H1 (cell line): ENCODE data around the gene NEU4. TPM values are rescaled to one million over a fixed set of nuclear protein-coding genes. Genes with fewer than 3 reads are reported as not detected.
A peak's percentile ranks its signal among the peaks of the same experiment; 100 is the strongest.

ENCODE experiments used
- CTCF ChIA-PET: fragments of 300-600 bp; sonication (Branson Sonifier 250); formaldehyde crosslinking; loops from one replicate; lab custom pipeline; 2021; ENCODE audit not compliant: partially characterized antibody; lab: Charles Lee
- POLR2A ChIA-PET: fragments of 300-600 bp; sonication (Branson Sonifier 250); formaldehyde crosslinking; loops from one replicate; lab custom pipeline; 2021; ENCODE audit warnings: inconsistent platforms; ENCODE audit not compliant: partially characterized antibody; lab: Charles Lee
- DNase-seq, 2 experiments: peaks; one replicate each; pipeline versions ENCODE4 v3.0.0 to v3.0.0-alpha.2; 2010 to 2022; ENCODE audit warnings: low spot score in 2 of 2, low read depth in 1 of 2, mixed read lengths in 1 of 2
- FAIRE-seq: peaks from 2 replicates; lab custom pipeline; 2011; peaks lifted over from hg19 to GRCh38; lab: Jason Lieb, UNC
- H2AFZ ChIP-seq: 2 replicates; pipeline ENCODE4 v1.8.1; 2012; ENCODE audit warnings: low read length, inconsistent platforms
- H2AK5ac ChIP-seq: 2 replicates; pipeline ENCODE4 v1.6.1; 2013; ENCODE audit warnings: low read depth, low read length
- H2BK120ac ChIP-seq: replicated peaks from 2 replicates; pipeline ENCODE3; 2013; ENCODE audit warnings: low read depth, low read length, inconsistent platforms
- H2BK12ac ChIP-seq: 2 replicates; pipeline ENCODE4 v1.6.1; 2013; ENCODE audit warnings: low read depth, low read length
- H2BK15ac ChIP-seq: 2 replicates; pipeline ENCODE4 v1.6.1; 2013; ENCODE audit warnings: low read length
- H2BK20ac ChIP-seq: 2 replicates; pipeline ENCODE4 v1.6.1; 2013; ENCODE audit warnings: low read length
- H2BK5ac ChIP-seq: 2 replicates; pipeline ENCODE4 v1.6.1; 2013; ENCODE audit warnings: low read depth, low read length
- H3K14ac ChIP-seq: 2 replicates; pipeline ENCODE4 v1.6.1; 2013; ENCODE audit warnings: inconsistent platforms; ENCODE audit not compliant: insufficient read length
- H3K18ac ChIP-seq: 2 replicates; pipeline ENCODE4 v1.6.1; 2013; ENCODE audit warnings: low read length; ENCODE audit errors: extremely low read depth
- H3K23ac ChIP-seq: 2 replicates; pipeline ENCODE4 v1.6.1; 2013; ENCODE audit warnings: inconsistent platforms; ENCODE audit not compliant: insufficient read length
- H3K23me2 ChIP-seq: 2 replicates; pipeline ENCODE4 v1.6.1; 2013; ENCODE audit warnings: low read depth, low read length
- H3K27ac ChIP-seq: 2 replicates; pipeline ENCODE4 v1.6.1; 2011; ENCODE audit warnings: low read depth, low read length, inconsistent platforms
- H3K27me3 ChIP-seq, 4 experiments: replicated peaks in 1 of 4; 1 replicate in 1 of 4; 2 replicates in 3 of 4; pipeline versions ENCODE4 v1.6.1 to v1.8.1; 2011 to 2013; ENCODE audit warnings: low read length in 3 of 4, mild to moderate bottlenecking in 3 of 4, inconsistent platforms in 2 of 4, mixed read lengths in 2 of 4, moderate library complexity in 1 of 4; ENCODE audit not compliant: control insufficient read depth in 3 of 4, insufficient read depth in 3 of 4; ENCODE audit errors: extremely low read depth in 1 of 4
- H3K36me3 ChIP-seq, 4 experiments: 2 replicates each; pipeline versions ENCODE4 v1.6.1 to v1.8.1; 2011 to 2013; ENCODE audit warnings: mild to moderate bottlenecking in 4 of 4, low read length in 3 of 4, moderate library complexity in 2 of 4, control low read depth in 1 of 4, inconsistent platforms in 1 of 4; ENCODE audit not compliant: insufficient read depth in 4 of 4, control insufficient read depth in 2 of 4
- H3K4ac ChIP-seq: replicated peaks from 2 replicates; pipeline ENCODE3; 2013; ENCODE audit warnings: low read length, low read depth, mixed read lengths, inconsistent platforms; ENCODE audit not compliant: insufficient read length
- H3K4me1 ChIP-seq, 4 experiments: replicated peaks in 1 of 4; 1 replicate in 1 of 4; 2 replicates in 3 of 4; pipeline versions ENCODE4 v1.6.1 to v1.8.1; 2011 to 2013; ENCODE audit warnings: low read length in 3 of 4, inconsistent platforms in 2 of 4, mixed read lengths in 1 of 4; ENCODE audit not compliant: insufficient read depth in 4 of 4, control insufficient read depth in 3 of 4
- H3K4me2 ChIP-seq, 2 experiments: 2 replicates each; pipeline versions ENCODE4 v1.6.1 to v1.8.1; 2011 to 2013; ENCODE audit warnings: low read depth in 2 of 2, low read length in 2 of 2, control low read depth in 1 of 2, inconsistent platforms in 1 of 2, mild to moderate bottlenecking in 1 of 2; ENCODE audit not compliant: insufficient read depth in 1 of 2
- H3K4me3 ChIP-seq, 4 experiments: fragments of 200-600, 300-600 bp in 1 of 4; sonication (generic), shearing (Covaris generic), sonication (Bioruptor Twin) in 1 of 4; 2 replicates each; pipeline versions ENCODE4 v1.5.1 to v1.8.1; 2011 to 2016; ENCODE audit warnings: low read length in 4 of 4, low read depth in 3 of 4, control low read depth in 2 of 4, inconsistent platforms in 2 of 4, mild to moderate bottlenecking in 2 of 4, mixed read lengths in 1 of 4, moderate library complexity in 1 of 4; ENCODE audit not compliant: insufficient read depth in 2 of 4; ENCODE audit errors: extremely low read depth in 1 of 4
- H3K56ac ChIP-seq: replicated peaks from 2 replicates; pipeline ENCODE3; 2013; ENCODE audit warnings: low read depth, mild to moderate bottlenecking, mixed read lengths, low read length, inconsistent platforms; ENCODE audit not compliant: insufficient read length
- H3K79me1 ChIP-seq: 2 replicates; pipeline ENCODE4 v1.6.1; 2013; ENCODE audit warnings: low read depth, low read length, control low read depth
- H3K79me2 ChIP-seq, 2 experiments: 2 replicates each; pipeline versions ENCODE4 v1.6.1 to v1.8.1; 2012 to 2013; ENCODE audit warnings: low read length in 2 of 2, mild to moderate bottlenecking in 2 of 2, inconsistent platforms in 1 of 2; ENCODE audit not compliant: insufficient read depth in 2 of 2, control insufficient read depth in 1 of 2
- H3K9ac ChIP-seq, 4 experiments: replicated peaks in 1 of 4; 1 replicate in 1 of 4; 2 replicates in 3 of 4; pipeline versions ENCODE4 v1.6.1 to v1.8.1; 2011 to 2013; ENCODE audit warnings: low read depth in 3 of 4, low read length in 3 of 4, control low read depth in 2 of 4, mild to moderate bottlenecking in 2 of 4, moderate library complexity in 2 of 4, inconsistent platforms in 1 of 4; ENCODE audit errors: extremely low read depth in 1 of 4
- H3K9me3 ChIP-seq, 2 experiments: 2 replicates each; pipeline versions ENCODE4 v1.6.1 to v1.8.1; 2012 to 2013; ENCODE audit warnings: mild to moderate bottlenecking in 2 of 2, moderate library complexity in 2 of 2, control low read depth in 1 of 2, inconsistent platforms in 1 of 2, low read depth in 1 of 2, low read length in 1 of 2, mixed read lengths in 1 of 2; ENCODE audit not compliant: insufficient read depth in 2 of 2
- H4K20me1 ChIP-seq, 2 experiments: replicated peaks in 1 of 2; 2 replicates each; pipeline versions ENCODE3 to v1.8.1; 2011 to 2013; ENCODE audit warnings: inconsistent platforms in 2 of 2, low read length in 2 of 2, mild to moderate bottlenecking in 1 of 2; ENCODE audit not compliant: insufficient read depth in 2 of 2, control insufficient read depth in 1 of 2
- H4K5ac ChIP-seq: 2 replicates; pipeline ENCODE4 v1.6.1; 2013; ENCODE audit warnings: low read length, low read depth, mixed read lengths, inconsistent platforms; ENCODE audit not compliant: insufficient read length
- H4K8ac ChIP-seq: 2 replicates; pipeline ENCODE4 v1.8.0; 2013; ENCODE audit warnings: mild to moderate bottlenecking, moderate library complexity, low read length, inconsistent platforms; ENCODE audit not compliant: insufficient read depth; ENCODE audit errors: extremely low read depth
- H4K91ac ChIP-seq: replicated peaks from 2 replicates; pipeline ENCODE3; 2013; ENCODE audit warnings: low read length, mixed read lengths, inconsistent platforms; ENCODE audit not compliant: insufficient read length
- BRCA1 ChIP-seq: IDR thresholded peaks from 2 replicates; pipeline ENCODE4 v1.6.1; 2012; ENCODE audit warnings: low read depth, low read length, improper control_type of control experiment
- EZH2 ChIP-seq: fragments of 200-600 bp; sonication (generic); IDR thresholded peaks from 2 replicates; pipeline ENCODE4 v1.7.1; 2012; ENCODE audit warnings: low read depth, mild to moderate bottlenecking, moderate library complexity, low read length, inconsistent platforms; ENCODE audit not compliant: severe bottlenecking
- KDM5A ChIP-seq: fragments of 200-600 bp; IDR thresholded peaks from 2 replicates; pipeline ENCODE4 v1.7.1; 2012; ENCODE audit warnings: mild to moderate bottlenecking, low read length, inconsistent platforms, mixed read lengths
- PHF8 ChIP-seq: fragments of 200-600 bp; sonication (generic); conservative IDR thresholded peaks from 2 replicates; pipeline ENCODE4 v1.7.1; 2012; ENCODE audit warnings: low read depth, mild to moderate bottlenecking, inconsistent platforms, low read length, moderate library complexity
- SIRT6 ChIP-seq: IDR thresholded peaks from one replicate; pipeline ENCODE4 v1.7.1; 2012; ENCODE audit warnings: low read length, inconsistent platforms
- SRF ChIP-seq: IDR thresholded peaks from 2 replicates; pipeline ENCODE4 v1.6.1; 2011; ENCODE audit warnings: mild to moderate bottlenecking, low read depth, low read length, moderate library complexity
- TAF1 ChIP-seq: IDR thresholded peaks from 2 replicates; pipeline ENCODE4 v1.6.1; 2011; ENCODE audit warnings: mild to moderate bottlenecking, low read depth, low read length
- TBP ChIP-seq: IDR thresholded peaks from 2 replicates; pipeline ENCODE4 v1.6.1; 2011; ENCODE audit warnings: low read depth, low read length, improper control_type of control experiment
- ZNF274 ChIP-seq: IDR thresholded peaks from 2 replicates; pipeline ENCODE4 v1.7.0; 2012; ENCODE audit warnings: low read length, borderline replicate concordance; ENCODE audit errors: extremely low read depth
- WGBS, 2 experiments: shearing (Covaris generic) in 1 of 2; methylation state at CpG; one replicate each; pipeline versions ENCODE4 v1.1.6 to v1.1.7; 2013 to 2015; ENCODE audit warnings: low lambda C conversion rate in 2 of 2, mixed read lengths in 2 of 2, inconsistent platforms in 1 of 2, low coverage in 1 of 2, missing lambda C conversion rate in 1 of 2; ENCODE audit not compliant: insufficient replicate concordance in 2 of 2, insufficient coverage in 1 of 2, insufficient read length in 1 of 2; ENCODE audit errors: extremely low coverage in 1 of 2, missing lambda C conversion rate in 1 of 2; 5-methylcytosine and 5-hydroxymethylcytosine counted together
- polyA plus RNA-seq, 7 experiments: library from polyadenylated mRNA; depleted of rRNA in 3 of 7; stranded (reverse) in 5 of 7; unstranded in 2 of 7; fragments of >200 nt in 5 of 7; fragments of 200-250 nt in 2 of 7; gene quantifications; 1 replicate in 5 of 7; 2 replicates in 1 of 7; 4 replicates in 1 of 7; pipeline versions ENCODE4 v1.2.1 to v1.2.3, GENCODE V29; 2011 to 2013; ENCODE audit warnings: missing spikeins in 2 of 7, mixed read lengths in 2 of 7
- total RNA-seq: library from RNA; stranded (reverse); fragmentation: NEBNext Ultra II Directional; extraction: Animal tissue kit (Norgen Biotek cat#: 25700); gene quantifications from 2 replicates; pipeline ENCODE4 v1.2.1, GENCODE V29; 2021
- TF ChIP-seq, protein P1 (sequence below): IDR thresholded peaks from 2 replicates; pipeline ENCODE4 v1.6.1; 2012; ENCODE audit warnings: inconsistent platforms
- TF ChIP-seq, protein P2 (sequence below): IDR thresholded peaks from 2 replicates; pipeline ENCODE4 v1.6.1; 2011; ENCODE audit warnings: low read depth, mild to moderate bottlenecking, low read length; ENCODE audit not compliant: insufficient read depth

The NEU4 gene
- total and polyA plus RNA-seq, 2 of the 8 experiments (the other 6 are each of a cell fraction or from before 2014, with no cell fraction given), result 0.32 to 0.50 TPM

DNA sequence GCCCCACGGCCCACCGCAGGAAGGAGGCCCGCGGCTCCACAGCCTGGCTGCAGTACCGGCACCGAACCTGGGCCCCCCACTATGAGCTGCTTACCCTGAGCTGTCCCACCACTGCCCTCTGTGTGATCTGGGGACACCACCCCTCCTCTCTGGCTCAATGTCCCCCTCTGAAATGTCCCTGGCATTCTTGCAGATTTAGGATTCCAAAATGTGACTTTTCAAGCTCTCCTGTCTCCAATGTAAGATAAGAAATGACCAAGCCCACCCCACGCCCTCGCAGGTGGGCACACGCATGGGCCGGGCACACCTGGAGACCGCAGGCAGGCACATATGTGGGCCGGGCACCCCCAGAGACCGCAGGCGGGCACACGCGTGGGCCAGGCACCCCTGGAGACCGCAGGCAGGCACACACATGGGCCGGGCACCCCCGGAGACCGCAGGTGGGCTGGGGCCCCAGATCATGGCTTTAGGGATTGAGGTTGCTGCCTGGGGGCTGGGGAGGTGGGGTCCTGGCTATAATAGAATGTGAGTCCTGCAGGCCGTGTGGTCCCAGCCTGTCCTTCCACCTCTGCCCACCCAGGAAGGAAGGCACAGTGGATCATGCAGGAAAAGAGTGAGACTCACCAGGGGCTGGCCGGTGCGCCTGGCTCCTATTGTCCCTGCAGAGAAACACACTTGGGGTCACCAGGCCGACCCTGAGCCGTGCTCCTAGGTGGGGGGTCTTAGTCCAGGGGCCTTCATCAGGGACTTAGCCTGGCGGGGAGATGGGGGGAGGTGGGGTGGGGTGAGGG is 42.5 kb downstream of the NEU4 start:
- no peak overlapping the region for H3K56ac ChIP-seq
- no peak overlapping the region for H2BK12ac ChIP-seq
- H2AK5ac ChIP-seq, result no peak overlapping the region
- DNase-seq (peak in 1 of 2 experiments; percentile 39), FAIRE-seq (no peak)
- H3K23me2 ChIP-seq, result no peaks in the 10 kb centered on the region
- no peak overlapping the region for H3K23ac ChIP-seq
- no peak overlapping the region for H2BK20ac ChIP-seq
- no peak overlapping the region for H4K5ac ChIP-seq
- no peak overlapping the region for H3K4me3 ChIP-seq
- TF ChIP-seq ZNF274, result no peak
- no peak for TF ChIP-seq SIRT6
- TF ChIP-seq TAF1, result no peak
- TF ChIP-seq EZH2, result no peak
- no peak for TF ChIP-seq SRF
- no peak for TF ChIP-seq BRCA1
- TF ChIP-seq, protein P1, sequence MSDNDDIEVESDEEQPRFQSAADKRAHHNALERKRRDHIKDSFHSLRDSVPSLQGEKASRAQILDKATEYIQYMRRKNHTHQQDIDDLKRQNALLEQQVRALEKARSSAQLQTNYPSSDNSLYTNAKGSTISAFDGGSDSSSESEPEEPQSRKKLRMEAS, result no peak
- TF ChIP-seq KDM5A, result no peak
- no peak for TF ChIP-seq PHF8
- TF ChIP-seq, protein P2, sequence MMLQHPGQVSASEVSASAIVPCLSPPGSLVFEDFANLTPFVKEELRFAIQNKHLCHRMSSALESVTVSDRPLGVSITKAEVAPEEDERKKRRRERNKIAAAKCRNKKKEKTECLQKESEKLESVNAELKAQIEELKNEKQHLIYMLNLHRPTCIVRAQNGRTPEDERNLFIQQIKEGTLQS, result no peak
- no peak for TF ChIP-seq TBP
- H3K27me3 ChIP-seq, result no peaks in the 10 kb centered on the region
- H3K4me1 ChIP-seq, result no peaks in the 10 kb centered on the region
- no peak overlapping the region for H3K27ac ChIP-seq
- H3K9me3 ChIP-seq, result no peaks in the 10 kb centered on the region
- 93% methylated on average over 22 of the region's 26 CpGs; no CpG with 5 or more reads in 1 of the 2 experiments for WGBS, 2 experiments
- no peak overlapping the region for H2BK120ac ChIP-seq
- H4K8ac ChIP-seq, result peak overlapping the region; percentile 51; the same call in 1 of the 2 replicates
- no peak overlapping the region for H2BK15ac ChIP-seq
- H4K91ac ChIP-seq, result no peak overlapping the region
- no peaks in the 10 kb centered on the region for H3K79me1 ChIP-seq
- H3K4me2 ChIP-seq, result no peak overlapping the region
- no peak overlapping the region for H3K18ac ChIP-seq
- no peak overlapping the region for H3K14ac ChIP-seq
- ChIA-PET POLR2A (no interaction called here), CTCF (interaction anchor here (1.6 kb wide), 1 partner anchor 15 kb away, joined by 4 read pairs; no protein-coding TSS in a partner anchor)
- H4K20me1 ChIP-seq, result no peaks in the 10 kb centered on the region
- H3K79me2 ChIP-seq, result no peaks in the 10 kb centered on the region
- no peak overlapping the region for H3K9ac ChIP-seq
- no peak overlapping the region for H3K4ac ChIP-seq
- H3K36me3 ChIP-seq, result no peaks in the 10 kb centered on the region
- H2BK5ac ChIP-seq, result no peak overlapping the region
- H2AFZ ChIP-seq, result no peak overlapping the region
